Lung (tissue), 12 donors: ENCODE data around the gene CACNA1D. TPM values are rescaled to one million over a fixed set of nuclear protein-coding genes. Genes with fewer than 3 reads are reported as not detected.

Source experiments
- ATAC-seq: fragments of 200-7000 bp; cut with Tn5 transposase; one replicate; pipeline ENCODE4 v1.9.1; 2020; ENCODE audit warnings: moderate number of reproducible peaks; ENCODE audit not compliant: insufficient read depth, low FRiP score
- DNase-seq, 3 donors: peaks; one replicate each; pipeline ENCODE4 v3.0.0-alpha.2; 2013 to 2017
- H3K27ac ChIP-seq, 2 donors: one replicate each; pipeline ENCODE4 v1.5.1; 2013; ENCODE audit warnings: mild to moderate bottlenecking in 2 of 2, moderate library complexity in 2 of 2, control low read depth in 1 of 2, inconsistent platforms in 1 of 2, low read depth in 1 of 2, low read length in 1 of 2
- H3K27me3 ChIP-seq, 3 donors: one replicate each; pipeline ENCODE4 v1.5.1; 2013; ENCODE audit warnings: low read length in 2 of 3; ENCODE audit not compliant: control insufficient read depth in 3 of 3, insufficient read depth in 3 of 3
- H3K36me3 ChIP-seq, 4 donors: one replicate each; pipeline ENCODE4 v1.5.1; 2013; ENCODE audit warnings: low read length in 4 of 4, mild to moderate bottlenecking in 1 of 4, moderate library complexity in 1 of 4; ENCODE audit not compliant: control insufficient read depth in 4 of 4, insufficient read depth in 4 of 4
- H3K4me1 ChIP-seq, 5 donors: one replicate each; pipeline ENCODE4 v1.5.1; 2013; ENCODE audit warnings: low read length in 5 of 5, mild to moderate bottlenecking in 2 of 5, moderate library complexity in 1 of 5; ENCODE audit not compliant: control insufficient read depth in 5 of 5, insufficient read depth in 5 of 5
- H3K4me3 ChIP-seq: one replicate; pipeline ENCODE4 v1.5.1; 2013; ENCODE audit warnings: mild to moderate bottlenecking, control low read depth, moderate library complexity
- H3K9ac ChIP-seq, 2 donors: one replicate each; pipeline ENCODE4 v1.5.1; 2013; ENCODE audit warnings: low read length in 2 of 2, control low read depth in 1 of 2; ENCODE audit not compliant: insufficient read depth in 1 of 2
- H3K9me3 ChIP-seq, 4 donors: one replicate each; pipeline ENCODE4 v1.5.1; 2013; ENCODE audit warnings: low read length in 3 of 4, mild to moderate bottlenecking in 1 of 4, moderate library complexity in 1 of 4; ENCODE audit not compliant: control insufficient read depth in 4 of 4, insufficient read depth in 3 of 4
- WGBS, 2 donors: extraction: QIAGEN DNeasy Blood & Tissue Kit; methylation state at CpG; one replicate each; pipeline ENCODE4 v1.1.7; 2013; 5-methylcytosine and 5-hydroxymethylcytosine counted together
- polyA plus RNA-seq, 2 donors: library from polyadenylated mRNA; stranded (reverse); fragments of 200-250 nt; gene quantifications; one replicate each; pipeline ENCODE4 v1.2.1, GENCODE V29; 2013
- total RNA-seq, 2 donors: library from RNA; depleted of rRNA in 1 of 2; stranded (reverse); fragments of >200 nt in 1 of 2; gene quantifications; one replicate each; pipeline ENCODE4 v1.2.1, GENCODE V29; 2014 to 2021
- TF ChIP-seq, protein P1 (sequence below): IDR thresholded peaks from 2 replicates; pipeline ENCODE4 v1.5.1; 2012; ENCODE audit warnings: mild to moderate bottlenecking; ENCODE audit errors: control extremely low read depth, extremely low read depth
- donor health status: control.
- donor health status: control.
- donor health status: Bipolar disorder and iron deficiency.
- donor health status: healthy.
- donor health status: DM: yes; HTN: yes; CAD: no.

Gene CACNA1D
- total and polyA plus RNA-seq, 4 donors: 2.7 to 96.8 (median 23.1) TPM

- H3K9me3 ChIP-seq: peaks cover 0 to 3% (median 0%) of the 10 kb centered on the region in 4 donors
- H3K4me1 ChIP-seq: peaks cover 0 to 6% (median 0%) of the 10 kb centered on the region in 5 donors
- WGBS, 2 donors: 73 to 90% methylated on average over 5 of the region's 5 CpGs
- TF ChIP-seq, protein P1, sequence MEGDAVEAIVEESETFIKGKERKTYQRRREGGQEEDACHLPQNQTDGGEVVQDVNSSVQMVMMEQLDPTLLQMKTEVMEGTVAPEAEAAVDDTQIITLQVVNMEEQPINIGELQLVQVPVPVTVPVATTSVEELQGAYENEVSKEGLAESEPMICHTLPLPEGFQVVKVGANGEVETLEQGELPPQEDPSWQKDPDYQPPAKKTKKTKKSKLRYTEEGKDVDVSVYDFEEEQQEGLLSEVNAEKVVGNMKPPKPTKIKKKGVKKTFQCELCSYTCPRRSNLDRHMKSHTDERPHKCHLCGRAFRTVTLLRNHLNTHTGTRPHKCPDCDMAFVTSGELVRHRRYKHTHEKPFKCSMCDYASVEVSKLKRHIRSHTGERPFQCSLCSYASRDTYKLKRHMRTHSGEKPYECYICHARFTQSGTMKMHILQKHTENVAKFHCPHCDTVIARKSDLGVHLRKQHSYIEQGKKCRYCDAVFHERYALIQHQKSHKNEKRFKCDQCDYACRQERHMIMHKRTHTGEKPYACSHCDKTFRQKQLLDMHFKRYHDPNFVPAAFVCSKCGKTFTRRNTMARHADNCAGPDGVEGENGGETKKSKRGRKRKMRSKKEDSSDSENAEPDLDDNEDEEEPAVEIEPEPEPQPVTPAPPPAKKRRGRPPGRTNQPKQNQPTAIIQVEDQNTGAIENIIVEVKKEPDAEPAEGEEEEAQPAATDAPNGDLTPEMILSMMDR: no peak
- H3K27me3 ChIP-seq: no peaks in the 10 kb centered on the region
- no peak overlapping the region for H3K9ac ChIP-seq
- H3K4me3 ChIP-seq: no peak overlapping the region
- H3K36me3 ChIP-seq: peaks cover 0 to 45% (median 18%) of the 10 kb centered on the region in 4 donors
- no peak for ATAC-seq
- H3K27ac ChIP-seq: no peak overlapping the region
- no peak for DNase-seq
Measured at GRCh38 chr3:53725387-53725995, 231.1 kb downstream of the CACNA1D start.

GRCh38 chr3:53726643-53727042, 232.2 kb downstream of the CACNA1D start:
- TF ChIP-seq, protein P1: no peak
- Histone ChIP-seq H3K4me3 (no peak overlapping the region), H3K27me3 (no peaks in the 10 kb centered on the region), H3K9ac (no peak overlapping the region), H3K9me3 (peaks cover 0 to 3% (median 0%) of the 10 kb centered on the region in 4 donors), H3K4me1 (peaks cover 0 to 9% (median 0%) of the 10 kb centered on the region in 5 donors), H3K27ac (no peak overlapping the region), H3K36me3 (peaks cover 0 to 42% (median 15%) of the 10 kb centered on the region in 4 donors)
- DNase-seq: no peak
- 82 to 86% methylated on average over 9 of the region's 9 CpGs for WGBS, 2 donors
- ATAC-seq: no peak

- Histone ChIP-seq H3K9me3 (peaks cover 0 to 3% (median 0%) of the 10 kb centered on the region in 4 donors), H3K36me3 (peaks cover 0 to 46% (median 18%) of the 10 kb centered on the region in 4 donors), H3K4me3 (no peak overlapping the region), H3K27me3 (no peaks in the 10 kb centered on the region), H3K9ac (no peak overlapping the region), H3K27ac (no peak overlapping the region), H3K4me1 (peaks cover 0 to 9% (median 0%) of the 10 kb centered on the region in 5 donors)
- ATAC-seq: no peak
- TF ChIP-seq, protein P1: no peak
- DNase-seq: no peak
Measured at GRCh38 chr3:53728606-53729005, 234.2 kb downstream of the CACNA1D start.
